ENCODE measurements around the gene ATP6V0A1. TPM values are rescaled to one million over a fixed set of nuclear protein-coding genes. Genes with fewer than 3 reads are reported as not detected.

The ATP6V0A1 gene
- polyA plus RNA-seq, 4 donors, result 38.7 to 125 (median 69.2) TPM

- H3K9me3 ChIP-seq (ENCODE audit: control insufficient read depth in 2 of 2, insufficient read depth in 1 of 2, low read depth in 1 of 2, low read length in 1 of 2), result no peaks in the 10 kb centered on the region
- 32 to 42% (median 37%) methylated on average over 6 of the region's 6 CpGs for WGBS, 3 donors
- no peak overlapping the region for H3K4me3 ChIP-seq (ENCODE audit: low read depth in 1 of 3, low read length in 3 of 3)
- H3K4me1 ChIP-seq (ENCODE audit: control insufficient read depth in 3 of 3, insufficient read depth in 2 of 3, low read depth in 1 of 3, low read length in 2 of 3), result peaks cover 0 to 45% (median 3%) of the 10 kb centered on the region in 3 donors
- H3K27ac ChIP-seq (ENCODE audit: low read depth in 1 of 3, low read length in 2 of 3), result peak overlapping the region in 2 of 3 donors; percentile 9 to 73
- H3K27me3 ChIP-seq (ENCODE audit: control insufficient read depth in 3 of 3, insufficient read depth in 3 of 3, low read length in 3 of 3), result no peaks in the 10 kb centered on the region
- DNase-seq (peak in 1 of 2 donors; percentile 87), FAIRE-seq (no peak)
- peaks cover under 1 to 94% (median 8%) of the 10 kb centered on the region in 3 donors for H3K36me3 ChIP-seq (ENCODE audit: control insufficient read depth in 3 of 3, insufficient read depth in 2 of 3, low read depth in 1 of 3, low read length in 3 of 3)
Observed at GRCh38 chr17:42512733-42513251, 54.1 kb downstream of the ATP6V0A1 start.

DNA sequence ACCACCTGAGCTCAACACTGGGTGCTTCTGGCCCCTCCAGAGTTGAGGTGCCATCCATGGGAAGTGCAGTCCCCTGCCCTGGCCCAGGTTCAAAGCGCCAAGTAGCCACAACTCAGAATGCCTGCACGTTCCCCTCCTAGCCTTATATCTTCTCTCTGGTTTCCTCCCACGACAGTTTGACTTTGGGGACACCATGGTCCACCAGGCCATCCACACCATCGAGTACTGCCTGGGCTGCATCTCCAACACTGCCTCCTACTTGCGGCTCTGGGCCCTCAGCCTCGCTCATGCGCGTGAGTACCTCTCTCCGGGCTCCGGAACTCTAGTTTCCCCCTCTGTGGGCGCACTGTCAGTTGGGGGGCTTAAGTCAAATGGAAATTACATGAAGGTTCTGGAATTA lies 55.0 kb downstream of the ATP6V0A1 start:
- no peaks in the 10 kb centered on the region for H3K27me3 ChIP-seq (ENCODE audit: control insufficient read depth in 3 of 3, insufficient read depth in 3 of 3, low read length in 3 of 3)
- peaks cover 0 to 88% (median 6%) of the 10 kb centered on the region in 3 donors for H3K36me3 ChIP-seq (ENCODE audit: control insufficient read depth in 3 of 3, insufficient read depth in 2 of 3, low read depth in 1 of 3, low read length in 3 of 3)
- no peak for DNase-seq
- peaks cover 0 to 54% (median 9%) of the 10 kb centered on the region in 3 donors for H3K4me1 ChIP-seq (ENCODE audit: control insufficient read depth in 3 of 3, insufficient read depth in 2 of 3, low read depth in 1 of 3, low read length in 2 of 3)
- H3K9me3 ChIP-seq (ENCODE audit: control insufficient read depth in 2 of 2, insufficient read depth in 1 of 2, low read depth in 1 of 2, low read length in 1 of 2), result no peaks in the 10 kb centered on the region
- FAIRE-seq, result no peak
- H3K4me3 ChIP-seq (ENCODE audit: low read depth in 1 of 3, low read length in 3 of 3), result no peak overlapping the region
- peak overlapping the region in 2 of 3 donors; percentile 23 to 73 for H3K27ac ChIP-seq (ENCODE audit: low read depth in 1 of 3, low read length in 2 of 3)
- 96% methylated on average over 11 of the region's 11 CpGs for WGBS, 3 donors

DNA sequence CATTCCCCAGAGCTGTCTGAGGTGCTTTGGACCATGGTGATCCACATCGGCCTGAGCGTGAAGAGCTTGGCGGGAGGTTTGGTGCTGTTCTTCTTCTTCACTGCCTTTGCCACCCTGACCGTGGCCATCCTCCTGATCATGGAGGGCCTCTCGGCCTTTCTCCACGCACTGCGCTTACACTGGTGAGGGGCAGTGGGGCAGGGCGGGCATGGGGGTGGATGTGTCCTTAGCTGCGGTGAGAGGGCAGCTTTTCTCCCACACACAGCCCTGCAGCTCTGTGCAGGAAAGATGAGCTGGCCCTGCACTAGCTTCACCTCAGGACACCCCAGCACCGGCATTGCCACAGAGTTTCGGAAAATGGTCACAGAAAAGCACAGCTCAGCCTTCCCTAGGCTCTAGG lies 55.6 kb downstream of the ATP6V0A1 start:
- Histone ChIP-seq H3K27me3 (ENCODE audit: control insufficient read depth in 3 of 3, insufficient read depth in 3 of 3, low read length in 3 of 3) (no peaks in the 10 kb centered on the region), H3K9me3 (ENCODE audit: control insufficient read depth in 2 of 2, insufficient read depth in 1 of 2, low read depth in 1 of 2, low read length in 1 of 2) (no peaks in the 10 kb centered on the region), H3K4me3 (ENCODE audit: low read depth in 1 of 3, low read length in 3 of 3) (no peak overlapping the region), H3K27ac (ENCODE audit: low read depth in 1 of 3, low read length in 2 of 3) (peak overlapping the region in 1 of 3 donors; percentile 73), H3K36me3 (ENCODE audit: control insufficient read depth in 3 of 3, insufficient read depth in 2 of 3, low read depth in 1 of 3, low read length in 3 of 3) (peaks cover 0 to 84% (median 6%) of the 10 kb centered on the region in 3 donors), H3K4me1 (ENCODE audit: control insufficient read depth in 3 of 3, insufficient read depth in 2 of 3, low read depth in 1 of 3, low read length in 2 of 3) (peaks cover 0 to 60% (median 14%) of the 10 kb centered on the region in 3 donors)
- FAIRE-seq (no peak), DNase-seq (no peak)
- WGBS, 3 donors, result 97 to 99% (median 98%) methylated on average over 11 of the region's 11 CpGs

GRCh38 chr17:42514867-42515266 lies 56.2 kb downstream of the ATP6V0A1 start:
- DNase-seq, result no peak
- no peak for FAIRE-seq
- H3K4me1 ChIP-seq (ENCODE audit: control insufficient read depth in 3 of 3, insufficient read depth in 2 of 3, low read depth in 1 of 3, low read length in 2 of 3), result peaks cover 4 to 66% (median 19%) of the 10 kb centered on the region in 3 donors
- WGBS, 3 donors, result 89 to 95% (median 93%) methylated on average over 8 of the region's 8 CpGs
- no peaks in the 10 kb centered on the region for H3K9me3 ChIP-seq (ENCODE audit: control insufficient read depth in 2 of 2, insufficient read depth in 1 of 2, low read depth in 1 of 2, low read length in 1 of 2)
- H3K27ac ChIP-seq (ENCODE audit: low read depth in 1 of 3, low read length in 2 of 3), result no peak overlapping the region
- H3K27me3 ChIP-seq (ENCODE audit: control insufficient read depth in 3 of 3, insufficient read depth in 3 of 3, low read length in 3 of 3), result no peaks in the 10 kb centered on the region
- H3K4me3 ChIP-seq (ENCODE audit: low read depth in 1 of 3, low read length in 3 of 3), result no peak overlapping the region
- peaks cover 0 to 84% (median 4%) of the 10 kb centered on the region in 3 donors for H3K36me3 ChIP-seq (ENCODE audit: control insufficient read depth in 3 of 3, insufficient read depth in 2 of 3, low read depth in 1 of 3, low read length in 3 of 3)

DNA sequence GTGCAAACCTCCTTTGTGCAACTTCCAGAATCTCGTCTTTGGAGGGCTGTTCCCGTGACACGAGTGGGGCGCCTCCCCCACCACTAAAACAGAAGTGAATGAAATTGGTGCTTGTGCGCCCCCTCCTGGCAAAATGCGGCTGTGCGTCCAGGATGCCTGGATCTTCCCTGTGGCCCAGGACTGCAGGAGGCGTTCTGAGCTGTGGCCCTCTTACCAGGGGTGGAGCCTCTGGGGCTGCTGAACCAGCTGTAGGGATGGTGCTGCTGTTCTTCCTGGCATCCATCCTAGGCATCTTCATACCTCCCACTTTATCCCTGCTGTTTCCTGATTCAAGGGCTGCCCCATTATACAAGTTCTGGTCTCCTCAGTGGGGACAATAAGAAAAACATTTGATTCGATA lies 58.8 kb downstream of the ATP6V0A1 start:
- H3K27ac ChIP-seq (ENCODE audit: low read depth in 1 of 3, low read length in 2 of 3), result peak overlapping the region; percentile 87 to 97 (median 90)
- H3K4me1 ChIP-seq (ENCODE audit: control insufficient read depth in 3 of 3, insufficient read depth in 2 of 3, low read depth in 1 of 3, low read length in 2 of 3), result peaks cover 6 to 82% (median 28%) of the 10 kb centered on the region in 3 donors
- H3K9me3 ChIP-seq (ENCODE audit: control insufficient read depth in 2 of 2, insufficient read depth in 1 of 2, low read depth in 1 of 2, low read length in 1 of 2), result no peaks in the 10 kb centered on the region
- peak; percentile 81 to 89 for DNase-seq
- 10 to 11% (median 11%) methylated on average over 9 of the region's 9 CpGs for WGBS, 3 donors
- H3K36me3 ChIP-seq (ENCODE audit: control insufficient read depth in 3 of 3, insufficient read depth in 2 of 3, low read depth in 1 of 3, low read length in 3 of 3), result peaks cover 2 to 81% (median 9%) of the 10 kb centered on the region in 3 donors
- H3K4me3 ChIP-seq (ENCODE audit: low read depth in 1 of 3, low read length in 3 of 3), result no peak overlapping the region
- no peak for FAIRE-seq
- H3K27me3 ChIP-seq (ENCODE audit: control insufficient read depth in 3 of 3, insufficient read depth in 3 of 3, low read length in 3 of 3), result no peaks in the 10 kb centered on the region

- no peak for FAIRE-seq
- Histone ChIP-seq H3K36me3 (ENCODE audit: control insufficient read depth in 3 of 3, insufficient read depth in 2 of 3, low read depth in 1 of 3, low read length in 3 of 3) (peaks cover 8 to 85% (median 9%) of the 10 kb centered on the region in 3 donors), H3K4me3 (ENCODE audit: low read depth in 1 of 3, low read length in 3 of 3) (no peak overlapping the region), H3K9me3 (ENCODE audit: control insufficient read depth in 2 of 2, insufficient read depth in 1 of 2, low read depth in 1 of 2, low read length in 1 of 2) (no peaks in the 10 kb centered on the region), H3K4me1 (ENCODE audit: control insufficient read depth in 3 of 3, insufficient read depth in 2 of 3, low read depth in 1 of 3, low read length in 2 of 3) (peaks cover 6 to 83% (median 28%) of the 10 kb centered on the region in 3 donors), H3K27ac (ENCODE audit: low read depth in 1 of 3, low read length in 2 of 3) (peak overlapping the region; percentile 87 to 97 (median 90)), H3K27me3 (ENCODE audit: control insufficient read depth in 3 of 3, insufficient read depth in 3 of 3, low read length in 3 of 3) (no peaks in the 10 kb centered on the region)
- DNase-seq, result peak; percentile 92 to 95
- WGBS, 3 donors, result 19 to 30% (median 29%) methylated on average over 9 of the region's 9 CpGs
Observed at GRCh38 chr17:42518046-42518754, 59.5 kb downstream of the ATP6V0A1 start.

- FAIRE-seq (no peak), DNase-seq (peak; percentile 88 to 96)
- WGBS, 3 donors, result 12 to 29% (median 25%) methylated on average over 6 of the region's 6 CpGs
- H3K4me1 ChIP-seq (ENCODE audit: control insufficient read depth in 3 of 3, insufficient read depth in 2 of 3, low read depth in 1 of 3, low read length in 2 of 3), result peaks cover 6 to 81% (median 28%) of the 10 kb centered on the region in 3 donors
- peaks cover 7 to 78% (median 8%) of the 10 kb centered on the region in 3 donors for H3K36me3 ChIP-seq (ENCODE audit: control insufficient read depth in 3 of 3, insufficient read depth in 2 of 3, low read depth in 1 of 3, low read length in 3 of 3)
- H3K27me3 ChIP-seq (ENCODE audit: control insufficient read depth in 3 of 3, insufficient read depth in 3 of 3, low read length in 3 of 3), result no peaks in the 10 kb centered on the region
- H3K4me3 ChIP-seq (ENCODE audit: low read depth in 1 of 3, low read length in 3 of 3), result no peak overlapping the region
- no peaks in the 10 kb centered on the region for H3K9me3 ChIP-seq (ENCODE audit: control insufficient read depth in 2 of 2, insufficient read depth in 1 of 2, low read depth in 1 of 2, low read length in 1 of 2)
- H3K27ac ChIP-seq (ENCODE audit: low read depth in 1 of 3, low read length in 2 of 3), result peak overlapping the region; percentile 64 to 97 (median 90)
Observed at GRCh38 chr17:42518755-42519545, 60.3 kb downstream of the ATP6V0A1 start.

Measured in small intestine (tissue), 7 donors.